Endothelial cell of umbilical vein (primary cell): ENCODE data around the gene MCRIP2.

Experiments
- EZH2 ChIP-seq: IDR thresholded peaks from 2 replicates; pipeline ENCODE4 v1.6.1; 2012; ENCODE audit warnings: borderline replicate concordance, low read depth, mild to moderate bottlenecking, moderate library complexity, low read length, inconsistent platforms; ENCODE audit not compliant: severe bottlenecking
- FOS ChIP-seq: IDR thresholded peaks from 2 replicates; pipeline ENCODE4 v1.6.1; 2011; ENCODE audit warnings: mild to moderate bottlenecking, low read length, moderate library complexity, borderline replicate concordance; ENCODE audit not compliant: insufficient read depth
- MAX ChIP-seq: IDR thresholded peaks from 2 replicates; pipeline ENCODE4 v1.6.1; 2011; ENCODE audit not compliant: insufficient read depth, insufficient read length
- POLR2A ChIP-seq: IDR thresholded peaks from 2 replicates; pipeline ENCODE4 v1.6.1; 2012; ENCODE audit warnings: low read depth, mild to moderate bottlenecking, control low read depth, low read length
- POLR2AphosphoS5 ChIP-seq: IDR thresholded peaks from 2 replicates; pipeline ENCODE4 v1.6.1; 2012; ENCODE audit warnings: low read depth, mild to moderate bottlenecking, control low read depth, low read length, moderate library complexity; ENCODE audit not compliant: insufficient read depth
- TF ChIP-seq, protein P1 (sequence below), 2 donors: IDR thresholded peaks; 1 replicate in 1 of 2; 2 replicates in 1 of 2; pipeline ENCODE4 v1.5.1; 2011; ENCODE audit warnings: low read length in 2 of 2, mild to moderate bottlenecking in 2 of 2, moderate library complexity in 2 of 2, control low read depth in 1 of 2, inconsistent platforms in 1 of 2, low read depth in 1 of 2; ENCODE audit not compliant: insufficient read depth in 1 of 2; ENCODE audit errors: extremely low read depth in 1 of 2

DNA sequence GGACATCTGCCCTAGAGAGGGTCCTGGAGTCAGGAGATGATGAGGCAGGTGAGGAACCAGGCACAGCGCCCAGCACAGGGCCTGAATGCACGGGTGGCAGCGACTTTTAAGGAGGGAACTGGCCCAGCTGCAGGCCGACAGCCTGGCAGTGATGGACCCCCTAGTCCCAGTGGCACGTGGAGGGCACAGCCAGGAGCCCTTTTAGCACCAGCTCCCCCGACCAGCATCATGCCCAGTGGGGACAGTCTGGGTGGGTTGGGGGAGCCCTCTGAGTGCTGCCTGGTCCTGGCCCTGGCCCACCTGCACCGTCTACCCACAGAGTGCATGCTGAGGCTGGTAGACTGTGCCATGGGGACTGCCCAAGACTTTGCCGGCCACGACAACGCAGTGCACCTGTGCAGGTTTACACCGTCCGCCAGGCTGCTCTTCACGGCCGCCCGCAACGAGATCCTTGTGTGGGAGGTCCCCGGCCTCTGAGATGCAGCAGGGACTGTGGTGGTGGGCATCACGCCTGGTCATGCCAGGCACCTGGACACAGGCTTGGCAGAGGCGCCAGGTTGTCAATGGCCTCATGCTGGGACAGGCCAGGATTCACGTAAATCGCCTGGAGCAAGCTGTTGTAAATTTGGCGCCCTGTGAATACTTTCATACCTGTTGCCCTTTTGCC lies 25.6 kb downstream of the MCRIP2 start:
- TF ChIP-seq, protein P1, sequence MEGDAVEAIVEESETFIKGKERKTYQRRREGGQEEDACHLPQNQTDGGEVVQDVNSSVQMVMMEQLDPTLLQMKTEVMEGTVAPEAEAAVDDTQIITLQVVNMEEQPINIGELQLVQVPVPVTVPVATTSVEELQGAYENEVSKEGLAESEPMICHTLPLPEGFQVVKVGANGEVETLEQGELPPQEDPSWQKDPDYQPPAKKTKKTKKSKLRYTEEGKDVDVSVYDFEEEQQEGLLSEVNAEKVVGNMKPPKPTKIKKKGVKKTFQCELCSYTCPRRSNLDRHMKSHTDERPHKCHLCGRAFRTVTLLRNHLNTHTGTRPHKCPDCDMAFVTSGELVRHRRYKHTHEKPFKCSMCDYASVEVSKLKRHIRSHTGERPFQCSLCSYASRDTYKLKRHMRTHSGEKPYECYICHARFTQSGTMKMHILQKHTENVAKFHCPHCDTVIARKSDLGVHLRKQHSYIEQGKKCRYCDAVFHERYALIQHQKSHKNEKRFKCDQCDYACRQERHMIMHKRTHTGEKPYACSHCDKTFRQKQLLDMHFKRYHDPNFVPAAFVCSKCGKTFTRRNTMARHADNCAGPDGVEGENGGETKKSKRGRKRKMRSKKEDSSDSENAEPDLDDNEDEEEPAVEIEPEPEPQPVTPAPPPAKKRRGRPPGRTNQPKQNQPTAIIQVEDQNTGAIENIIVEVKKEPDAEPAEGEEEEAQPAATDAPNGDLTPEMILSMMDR (IDR thresholded peaks at IDR 0.05; ENCODE audit: extremely low read depth in 1 of 2, insufficient read depth in 1 of 2, low read depth in 1 of 2, low read length in 2 of 2) = no peak
- TF ChIP-seq POLR2A (no peak), EZH2 (no peak), POLR2AphosphoS5 (no peak), MAX (no peak), FOS (no peak)
